Endothelial cell of umbilical vein (primary cell): ENCODE data around the gene ZNF581. TPM values are rescaled to one million over a fixed set of nuclear protein-coding genes. Genes with fewer than 3 reads are reported as not detected.

Source experiments
- BruUV-seq: library from RNA; stranded (reverse); fragments of 400-500 nt; replicated peaks from 2 replicates; lab custom pipeline; 2021; lab: Mats Ljungman, UMichigan
- CTCF ChIA-PET: fragments of 300-600, 350-600 bp; sonication (Branson Sonifier 250); formaldehyde crosslinking; loops from one replicate; lab custom pipeline; 2021; ENCODE audit warnings: antibody characterized with exemption, inconsistent platforms; lab: Charles Lee
- POLR2A ChIA-PET: fragments of 300-600, 350-600 bp; sonication (Branson Sonifier 250); formaldehyde crosslinking; loops from one replicate; lab custom pipeline; 2021; ENCODE audit warnings: antibody characterized with exemption, inconsistent platforms; lab: Charles Lee
- DNase-seq: peaks from one replicate; pipeline ENCODE4 v3.0.0-alpha.2; 2011; ENCODE audit warnings: low read depth, low spot score
- FAIRE-seq: peaks from 2 replicates; lab custom pipeline; 2011; peaks lifted over from hg19 to GRCh38; lab: Jason Lieb, UNC
- H2AFZ ChIP-seq: 2 replicates; pipeline ENCODE4 v1.6.0; 2012; ENCODE audit warnings: low read depth, low read length, control low read depth, inconsistent platforms
- H3K27ac ChIP-seq: 2 replicates; pipeline ENCODE4 v1.5.1; 2011; ENCODE audit warnings: low read depth, mild to moderate bottlenecking, control low read depth, low read length, moderate library complexity; ENCODE audit not compliant: insufficient read depth
- H3K27me3 ChIP-seq, 2 experiments: 2 replicates each; pipeline versions ENCODE4 v1.6.0 to v1.6.1; 2011; ENCODE audit warnings: low read length in 2 of 2, mixed read lengths in 1 of 2; ENCODE audit not compliant: control insufficient read depth in 2 of 2, insufficient read depth in 2 of 2
- H3K36me3 ChIP-seq, 2 experiments: 2 replicates in 1 of 2; 3 replicates in 1 of 2; pipeline ENCODE4 v1.5.1; 2011; ENCODE audit warnings: low read length in 2 of 2, mild to moderate bottlenecking in 1 of 2, moderate library complexity in 1 of 2; ENCODE audit not compliant: control insufficient read depth in 2 of 2, insufficient read depth in 2 of 2; ENCODE audit errors: extremely low read depth in 1 of 2
- H3K4me1 ChIP-seq: 3 replicates; pipeline ENCODE4 v1.5.1; 2011; ENCODE audit warnings: mild to moderate bottlenecking, low read length; ENCODE audit not compliant: control insufficient read depth, insufficient read depth; ENCODE audit errors: extremely low read depth
- H3K4me2 ChIP-seq: 2 replicates; pipeline ENCODE4 v1.6.1; 2011; ENCODE audit warnings: low read length, control low read depth, mixed read lengths; ENCODE audit not compliant: insufficient read depth
- H3K4me3 ChIP-seq, 3 experiments: fragments of 200-600 bp in 1 of 3; sonication (generic), shearing (Covaris generic) in 1 of 3; replicated peaks in 1 of 3; 2 replicates each; pipeline ENCODE4 v1.5.1; 2011 to 2016; ENCODE audit warnings: control low read depth in 3 of 3, low read length in 3 of 3, mild to moderate bottlenecking in 2 of 3, inconsistent platforms in 1 of 3, low read depth in 1 of 3, moderate library complexity in 1 of 3; ENCODE audit not compliant: insufficient read depth in 1 of 3
- H3K79me2 ChIP-seq: 2 replicates; pipeline ENCODE4 v1.6.0; 2012; ENCODE audit warnings: low read length, inconsistent platforms; ENCODE audit not compliant: control insufficient read depth, insufficient read depth
- H3K9ac ChIP-seq: replicated peaks from 2 replicates; pipeline ENCODE3; 2011; ENCODE audit warnings: low read length, control low read depth; ENCODE audit not compliant: insufficient read depth; ENCODE audit errors: extremely low read depth
- H3K9me1 ChIP-seq: replicated peaks from 3 replicates; pipeline ENCODE4 v1.6.0; 2011; ENCODE audit warnings: mild to moderate bottlenecking, low read length; ENCODE audit not compliant: control insufficient read depth, insufficient read depth; ENCODE audit errors: extremely low read depth
- H3K9me3 ChIP-seq: replicated peaks from 2 replicates; pipeline ENCODE4 v1.5.1; 2012; ENCODE audit warnings: low read length, inconsistent platforms; ENCODE audit not compliant: control insufficient read depth, insufficient read depth
- H4K20me1 ChIP-seq: replicated peaks from 2 replicates; pipeline ENCODE3; 2011; ENCODE audit warnings: mild to moderate bottlenecking, low read length; ENCODE audit not compliant: control insufficient read depth, insufficient read depth; ENCODE audit errors: extremely low read depth
- CTCF ChIP-seq, 2 donors: IDR thresholded peaks; 1 replicate in 1 of 2; 2 replicates in 1 of 2; pipeline ENCODE4 v1.5.1; 2011; ENCODE audit warnings: low read length in 2 of 2, mild to moderate bottlenecking in 2 of 2, moderate library complexity in 2 of 2, control low read depth in 1 of 2, inconsistent platforms in 1 of 2, low read depth in 1 of 2; ENCODE audit not compliant: insufficient read depth in 1 of 2; ENCODE audit errors: extremely low read depth in 1 of 2
- EZH2 ChIP-seq: IDR thresholded peaks from 2 replicates; pipeline ENCODE4 v1.6.1; 2012; ENCODE audit warnings: borderline replicate concordance, low read depth, mild to moderate bottlenecking, moderate library complexity, low read length, inconsistent platforms; ENCODE audit not compliant: severe bottlenecking
- FOS ChIP-seq: IDR thresholded peaks from 2 replicates; pipeline ENCODE4 v1.6.1; 2011; ENCODE audit warnings: mild to moderate bottlenecking, low read length, moderate library complexity, borderline replicate concordance; ENCODE audit not compliant: insufficient read depth
- GATA2 ChIP-seq: IDR thresholded peaks from 2 replicates; pipeline ENCODE4 v1.7.0; 2011; ENCODE audit warnings: low read depth, mild to moderate bottlenecking, moderate library complexity, mixed read lengths, low read length; ENCODE audit not compliant: insufficient read length, insufficient read depth
- JUN ChIP-seq: IDR thresholded peaks from 2 replicates; pipeline ENCODE4 v1.6.1; 2011; ENCODE audit warnings: borderline replicate concordance, low read depth; ENCODE audit not compliant: insufficient read length, insufficient read depth
- MAX ChIP-seq: IDR thresholded peaks from 2 replicates; pipeline ENCODE4 v1.6.1; 2011; ENCODE audit not compliant: insufficient read depth, insufficient read length
- MYC ChIP-seq: IDR thresholded peaks from one replicate; pipeline ENCODE4 v1.6.1; 2011; ENCODE audit warnings: mild to moderate bottlenecking, low read depth, low read length
- POLR2A ChIP-seq: IDR thresholded peaks from 2 replicates; pipeline ENCODE4 v1.6.1; 2012; ENCODE audit warnings: low read depth, mild to moderate bottlenecking, control low read depth, low read length
- POLR2AphosphoS5 ChIP-seq: IDR thresholded peaks from 2 replicates; pipeline ENCODE4 v1.6.1; 2012; ENCODE audit warnings: low read depth, mild to moderate bottlenecking, control low read depth, low read length, moderate library complexity; ENCODE audit not compliant: insufficient read depth
- dilution Hi-C: fragments of 300-500 bp; cut with MboI; formaldehyde crosslinking; loops from one replicate; pipeline ENCODE4 v1.15.0; 2019; ENCODE audit warnings: low sequenced_read_pairs; ENCODE audit not compliant: extremely low pct_ligation_motif_present
- intact Hi-C: fragments of 100-400 bp; cut with micrococcal nuclease; formaldehyde crosslinking; loops from one replicate; pipeline ENCODE4 v1.10.0; 2022
- polyA plus RNA-seq, 4 experiments: library from polyadenylated mRNA; depleted of rRNA in 3 of 4; stranded (reverse) in 3 of 4; unstranded in 1 of 4; fragments of >200 nt; gene quantifications; 2 replicates each; pipeline versions ENCODE4 v1.2.1 to v1.2.3, GENCODE V29; 2011 to 2012; ENCODE audit warnings: missing spikeins in 1 of 4
- total RNA-seq: library from RNA; stranded (reverse); gene quantifications from 2 replicates; pipeline ENCODE4 v1.2.3, GENCODE V29; 2021

The ZNF581 gene
- total and polyA plus RNA-seq, 2 donors (not counting 3 experiments of a cell fraction or from before 2014, with no cell fraction given): 31.4 to 32.3 TPM

- Histone ChIP-seq H3K9me3 (no peaks in the 10 kb centered on the region), H3K9ac (no peak overlapping the region), H2AFZ (no peak overlapping the region), H3K27me3 (no peaks in the 10 kb centered on the region), H4K20me1 (no peaks in the 10 kb centered on the region), H3K79me2 (peaks cover 26% of the 10 kb centered on the region), H3K36me3 (no peaks in the 10 kb centered on the region), H3K4me3 (no peak overlapping the region), H3K4me1 (peaks cover 23% of the 10 kb centered on the region), H3K4me2 (no peak overlapping the region), H3K9me1 (no peaks in the 10 kb centered on the region), H3K27ac (no peak overlapping the region)
- intact Hi-C loops (no loop called here), dilution Hi-C loops (no loop called here)
- no peak for TF ChIP-seq FOS
- TF ChIP-seq EZH2: no peak
- no peak for TF ChIP-seq CTCF (IDR thresholded peaks at IDR 0.05; ENCODE audit: extremely low read depth in 1 of 2, insufficient read depth in 1 of 2, low read depth in 1 of 2, low read length in 2 of 2)
- TF ChIP-seq POLR2AphosphoS5: no peak
- TF ChIP-seq GATA2: no peak
- TF ChIP-seq MAX: no peak
- TF ChIP-seq POLR2A: no peak
- no peak for TF ChIP-seq JUN
- no peak for TF ChIP-seq MYC
- DNase-seq (no peak), FAIRE-seq (no peak)
- no TSS peak for BruUV-seq
- ChIA-PET POLR2A (no interaction called here), CTCF (interaction anchor here (0.8 to 1.4 kb wide), 3 partner anchors 10 to 17 kb away, joined by 3 to 4 read pairs (median 3); partner anchors contain the start of gene CCDC106)
Measured at GRCh38 chr19:55637534-55637933, 5.9 kb upstream of the ZNF581 start.
